ENCODE results near the gene CASQ2.
A peak's percentile ranks its signal among the peaks of the same experiment; 100 is the strongest.
"Not testable (repeated sequence)": the region's sequence is repeated elsewhere in the genome, so short reads cannot be mapped to it uniquely, and the experiment has no call there.

Gene CASQ2

GRCh38 chr1:115790846-115791245 is 22.3 kb upstream of the CASQ2 start:
- in situ Hi-C loops (cut with HindIII; ENCODE audit: low pct_ligation_motif_present, low sequenced_read_pairs): no loop called here
- no peaks in the 10 kb centered on the region for H3K36me3 ChIP-seq (replicated peaks)
- no peak overlapping the region for H3K4me3 ChIP-seq (ENCODE audit: low read depth, low read length)
- no peak for DNase-seq
- no peak for TF ChIP-seq CTCF (IDR thresholded peaks at IDR 0.05; ENCODE audit: low read depth, low read length, missing control alignments)
- no peak overlapping the region for H3K27ac ChIP-seq
- H3K27me3 ChIP-seq (replicated peaks): peaks cover 1% of the 10 kb centered on the region

GRCh38 chr1:115790356-115790755 is 21.8 kb upstream of the CASQ2 start:
- Histone ChIP-seq H3K36me3 (replicated peaks) (no peaks in the 10 kb centered on the region), H3K27me3 (replicated peaks) (no peaks in the 10 kb centered on the region), H3K27ac (no peak overlapping the region), H3K4me3 (ENCODE audit: low read depth, low read length) (no peak overlapping the region)
- TF ChIP-seq CTCF (IDR thresholded peaks at IDR 0.05; ENCODE audit: low read depth, low read length, missing control alignments): no peak
- in situ Hi-C loops (cut with HindIII; ENCODE audit: low pct_ligation_motif_present, low sequenced_read_pairs): no loop called here
- no peak for DNase-seq

- Histone ChIP-seq H3K27ac (no peak overlapping the region), H3K36me3 (replicated peaks) (no peaks in the 10 kb centered on the region), H3K27me3 (replicated peaks) (no peaks in the 10 kb centered on the region), H3K4me3 (ENCODE audit: low read depth, low read length) (no peak overlapping the region)
- TF ChIP-seq CTCF (IDR thresholded peaks at IDR 0.05; ENCODE audit: low read depth, low read length, missing control alignments): no peak
- no peak for DNase-seq
- in situ Hi-C loops (cut with HindIII; ENCODE audit: low pct_ligation_motif_present, low sequenced_read_pairs): no loop called here
Observed at GRCh38 chr1:115783311-115783710, 14.8 kb upstream of the CASQ2 start.

GRCh38 chr1:115782571-115783281 is 14.2 kb upstream of the CASQ2 start:
- Histone ChIP-seq H3K4me3 (ENCODE audit: low read depth, low read length) (no peak overlapping the region), H3K27ac (no peak overlapping the region), H3K36me3 (replicated peaks) (no peaks in the 10 kb centered on the region), H3K27me3 (replicated peaks) (no peaks in the 10 kb centered on the region)
- DNase-seq: peak; percentile 52
- in situ Hi-C loops (cut with HindIII; ENCODE audit: low pct_ligation_motif_present, low sequenced_read_pairs): no loop called here
- TF ChIP-seq CTCF (IDR thresholded peaks at IDR 0.05; ENCODE audit: low read depth, low read length, missing control alignments): no peak

- TF ChIP-seq CTCF (IDR thresholded peaks at IDR 0.05; ENCODE audit: low read depth, low read length, missing control alignments): no peak
- H3K27ac ChIP-seq: no peak overlapping the region
- H3K36me3 ChIP-seq (replicated peaks): no peaks in the 10 kb centered on the region
- in situ Hi-C loops (cut with HindIII; ENCODE audit: low pct_ligation_motif_present, low sequenced_read_pairs): no loop called here
- no peaks in the 10 kb centered on the region for H3K27me3 ChIP-seq (replicated peaks)
- no peak overlapping the region for H3K4me3 ChIP-seq (ENCODE audit: low read depth, low read length)
- DNase-seq: no peak
Observed at GRCh38 chr1:115781851-115782250, 13.3 kb upstream of the CASQ2 start.

- peak; percentile 17 for DNase-seq
- in situ Hi-C loops (cut with HindIII; ENCODE audit: low pct_ligation_motif_present, low sequenced_read_pairs): no loop called here
- Histone ChIP-seq H3K36me3 (replicated peaks) (no peaks in the 10 kb centered on the region), H3K27ac (no peak overlapping the region), H3K27me3 (replicated peaks) (no peaks in the 10 kb centered on the region), H3K4me3 (ENCODE audit: low read depth, low read length) (no peak overlapping the region)
- TF ChIP-seq CTCF (IDR thresholded peaks at IDR 0.05; ENCODE audit: low read depth, low read length, missing control alignments): no peak
Observed at GRCh38 chr1:115781343-115781742, 12.8 kb upstream of the CASQ2 start.

- H3K36me3 ChIP-seq (replicated peaks); in situ Hi-C loops (cut with HindIII; ENCODE audit: low pct_ligation_motif_present, low sequenced_read_pairs); H3K27ac ChIP-seq: not testable (repeated sequence)
Observed at GRCh38 chr1:115780655-115781054, 12.1 kb upstream of the CASQ2 start.

GRCh38 chr1:115779075-115779474 is 10.6 kb upstream of the CASQ2 start:
- DNase-seq; H3K27me3 ChIP-seq (replicated peaks); in situ Hi-C loops (cut with HindIII; ENCODE audit: low pct_ligation_motif_present, low sequenced_read_pairs); H3K4me3 ChIP-seq (ENCODE audit: low read depth, low read length); H3K36me3 ChIP-seq (replicated peaks); H3K27ac ChIP-seq: not testable (repeated sequence)

More at GRCh38 chr1:115780655-115781054, 12.1 kb upstream of the CASQ2 start:
- not testable (repeated sequence) for H3K4me3 ChIP-seq (ENCODE audit: low read depth, low read length); H3K27me3 ChIP-seq (replicated peaks); DNase-seq
